Parathyroid adenoma (tissue), 2 donors: Measurements from ENCODE around the gene CLDN20.

Experiments
- H2AFZ ChIP-seq: fragments of 300-600 bp; sonication (generic); one replicate; pipeline ENCODE4 v1.7.0; 2017; ENCODE audit warnings: antibody characterized with exemption, mild to moderate bottlenecking
- H3K27ac ChIP-seq: fragments of 300-600 bp; sonication (generic); one replicate; pipeline ENCODE4 v1.7.0; 2017
- H3K27me3 ChIP-seq: fragments of 300-600 bp; sonication (generic); one replicate; pipeline ENCODE4 v1.7.0; 2017; ENCODE audit warnings: low read length; ENCODE audit not compliant: control insufficient read depth, insufficient read depth
- H3K36me3 ChIP-seq: fragments of 300-600 bp; sonication (generic); one replicate; pipeline ENCODE4 v1.7.0; 2017; ENCODE audit warnings: low read length; ENCODE audit not compliant: control insufficient read depth, insufficient read depth
- H3K4me1 ChIP-seq: fragments of 300-600 bp; sonication (generic); one replicate; pipeline ENCODE4 v1.7.0; 2017; ENCODE audit warnings: control low read depth
- H3K4me2 ChIP-seq: fragments of 300-600 bp; sonication (generic); one replicate; pipeline ENCODE4 v1.7.0; 2017; ENCODE audit warnings: low read length
- H3K4me3 ChIP-seq: fragments of 300-600 bp; sonication (generic); one replicate; pipeline ENCODE4 v1.7.0; 2017; ENCODE audit warnings: low read depth, low read length
- H3K79me2 ChIP-seq: fragments of 300-600 bp; sonication (generic); one replicate; pipeline ENCODE4 v1.7.0; 2017; ENCODE audit warnings: control low read depth
- H3K9ac ChIP-seq: fragments of 300-600 bp; sonication (generic); one replicate; pipeline ENCODE4 v1.7.0; 2017; ENCODE audit warnings: mild to moderate bottlenecking
- H3K9me3 ChIP-seq: fragments of 300-600 bp; sonication (generic); one replicate; pipeline ENCODE4 v1.7.0; 2017; ENCODE audit warnings: low read length; ENCODE audit not compliant: control insufficient read depth
- CTCF ChIP-seq: fragments of 300-600 bp; sonication (generic); IDR thresholded peaks from one replicate; pipeline ENCODE4 v1.7.0; 2017; ENCODE audit warnings: antibody characterized with exemption, mild to moderate bottlenecking
- donor health status: primary hyperparathyroidism.

CLDN20 gene

GRCh38 chr6:155254139-155254538 lies 9.7 kb upstream of the CLDN20 start:
- no peaks in the 10 kb centered on the region for H3K9me3 ChIP-seq
- no peak for TF ChIP-seq CTCF
- H3K27me3 ChIP-seq: no peaks in the 10 kb centered on the region
- no peaks in the 10 kb centered on the region for H3K36me3 ChIP-seq
- no peak overlapping the region for H2AFZ ChIP-seq
- no peaks in the 10 kb centered on the region for H3K4me1 ChIP-seq
- no peak overlapping the region for H3K4me3 ChIP-seq
- no peaks in the 10 kb centered on the region for H3K79me2 ChIP-seq
- no peak overlapping the region for H3K27ac ChIP-seq
- no peak overlapping the region for H3K4me2 ChIP-seq
- H3K9ac ChIP-seq: no peak overlapping the region

DNA sequence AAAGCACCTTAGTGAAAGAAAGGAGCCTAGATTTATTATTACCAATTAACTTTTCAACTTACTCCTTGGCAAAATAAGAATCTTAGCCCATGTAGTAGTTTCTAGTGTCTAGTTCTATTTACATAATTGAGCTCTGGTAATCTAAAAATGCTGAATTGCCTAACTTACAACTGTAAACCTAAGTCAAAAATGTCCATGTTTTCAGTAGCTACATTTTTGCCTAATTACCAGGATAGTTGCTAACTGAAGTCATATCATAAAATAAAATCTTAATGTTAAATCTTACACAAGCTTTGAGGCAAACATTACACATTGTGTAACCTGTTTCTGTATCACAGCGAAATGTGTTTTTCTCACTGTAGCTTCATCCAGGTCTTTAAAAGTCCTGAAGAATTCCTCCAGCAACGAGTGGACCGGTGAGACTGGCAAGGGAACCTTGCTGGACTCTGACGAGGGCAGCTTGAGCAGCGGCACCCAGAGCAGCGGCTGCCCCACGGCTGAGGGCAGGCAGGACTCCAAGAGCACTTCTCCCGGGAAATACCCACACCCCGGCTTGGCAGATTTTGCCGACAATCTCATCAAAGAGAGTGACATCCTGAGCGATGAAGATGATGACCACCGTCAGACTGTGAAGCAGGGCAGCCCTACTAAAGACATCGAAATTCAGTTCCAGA lies 7.6 kb upstream of the CLDN20 start:
- TF ChIP-seq CTCF: no peak
- no peak overlapping the region for H3K4me3 ChIP-seq
- no peaks in the 10 kb centered on the region for H3K79me2 ChIP-seq
- H2AFZ ChIP-seq: no peak overlapping the region
- H3K9me3 ChIP-seq: no peaks in the 10 kb centered on the region
- H3K4me2 ChIP-seq: no peak overlapping the region
- H3K36me3 ChIP-seq: no peaks in the 10 kb centered on the region
- H3K27me3 ChIP-seq: no peaks in the 10 kb centered on the region
- H3K9ac ChIP-seq: no peak overlapping the region
- no peaks in the 10 kb centered on the region for H3K4me1 ChIP-seq
- no peak overlapping the region for H3K27ac ChIP-seq

DNA sequence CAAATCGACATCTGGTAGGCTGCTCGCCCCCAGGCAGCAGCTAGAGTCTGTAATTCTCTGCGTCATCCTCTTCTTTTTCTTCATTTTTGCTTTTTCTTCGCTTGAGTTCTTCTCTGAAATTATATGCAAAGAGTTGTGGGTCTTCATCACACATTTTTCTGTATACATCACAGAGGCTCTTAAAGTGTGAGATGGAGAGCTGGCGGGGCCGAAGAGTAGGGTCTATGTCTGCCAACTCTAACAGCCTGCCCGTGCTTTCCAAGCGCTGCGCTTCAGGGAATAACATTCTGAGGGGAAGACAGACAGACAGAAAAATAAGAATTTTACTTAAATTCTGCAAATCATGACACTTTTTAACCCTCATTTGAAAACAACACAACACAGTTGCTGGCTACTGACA lies 6.0 kb upstream of the CLDN20 start:
- Histone ChIP-seq H2AFZ (no peak overlapping the region), H3K9ac (no peak overlapping the region), H3K4me2 (no peak overlapping the region), H3K4me1 (no peaks in the 10 kb centered on the region), H3K79me2 (no peaks in the 10 kb centered on the region), H3K36me3 (no peaks in the 10 kb centered on the region), H3K27ac (no peak overlapping the region), H3K4me3 (no peak overlapping the region), H3K9me3 (no peaks in the 10 kb centered on the region), H3K27me3 (no peaks in the 10 kb centered on the region)
- no peak for TF ChIP-seq CTCF

DNA sequence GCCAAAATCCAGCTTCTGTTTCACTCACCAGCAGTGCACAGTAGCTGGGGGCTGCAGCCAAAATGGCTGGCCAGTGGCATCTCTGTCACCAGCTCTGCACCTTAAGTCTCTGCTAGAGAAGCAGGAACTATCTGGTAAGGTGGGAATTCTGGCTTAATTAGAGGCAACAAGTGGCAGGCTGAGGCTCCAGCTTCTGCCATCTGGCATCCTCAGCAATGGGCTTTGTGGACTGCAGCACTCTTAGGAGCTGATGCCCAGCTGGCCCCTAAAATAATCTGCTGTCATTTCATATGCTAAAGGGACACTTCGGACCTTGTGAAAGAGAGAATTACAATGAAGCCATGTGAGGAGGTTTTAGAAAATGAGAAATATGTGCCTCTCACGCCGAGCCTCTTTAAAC lies 4.6 kb upstream of the CLDN20 start:
- H3K79me2 ChIP-seq: no peaks in the 10 kb centered on the region
- no peak overlapping the region for H3K4me2 ChIP-seq
- H2AFZ ChIP-seq: no peak overlapping the region
- no peaks in the 10 kb centered on the region for H3K4me1 ChIP-seq
- H3K27me3 ChIP-seq: no peaks in the 10 kb centered on the region
- H3K9me3 ChIP-seq: no peaks in the 10 kb centered on the region
- no peak overlapping the region for H3K27ac ChIP-seq
- no peak overlapping the region for H3K9ac ChIP-seq
- H3K4me3 ChIP-seq: no peak overlapping the region
- no peaks in the 10 kb centered on the region for H3K36me3 ChIP-seq
- TF ChIP-seq CTCF: no peak

- H3K4me2 ChIP-seq: no peak overlapping the region
- no peaks in the 10 kb centered on the region for H3K9me3 ChIP-seq
- no peaks in the 10 kb centered on the region for H3K36me3 ChIP-seq
- TF ChIP-seq CTCF: no peak
- H3K4me3 ChIP-seq: no peak overlapping the region
- H3K4me1 ChIP-seq: no peaks in the 10 kb centered on the region
- H3K27me3 ChIP-seq: no peaks in the 10 kb centered on the region
- no peak overlapping the region for H3K9ac ChIP-seq
- no peak overlapping the region for H2AFZ ChIP-seq
- no peaks in the 10 kb centered on the region for H3K79me2 ChIP-seq
- no peak overlapping the region for H3K27ac ChIP-seq
Measured at GRCh38 chr6:155259897-155260296, 3.9 kb upstream of the CLDN20 start.
